Left lung (tissue), 10 donors: Measurements from ENCODE around the gene PIK3AP1. TPM values are rescaled to one million over a fixed set of nuclear protein-coding genes. Genes with fewer than 3 reads are reported as not detected.

Experiments
- ATAC-seq: fragments of 200-7000 bp; cut with Tn5 transposase; one replicate; pipeline ENCODE4 v1.9.1; 2020; ENCODE audit warnings: moderate library complexity
- DNase-seq, 4 donors: peaks; one replicate each; pipeline ENCODE4 v3.0.0-alpha.2; 2013 to 2020
- H3K27ac ChIP-seq, 2 donors: fragments of 200-600 bp; sonication (generic) in 1 of 2; one replicate each; pipeline versions ENCODE4 v1.5.0 to v1.8.0; 2020 to 2021
- H3K27me3 ChIP-seq, 2 donors: fragments of 200-600 bp; sonication (generic) in 1 of 2; one replicate each; pipeline versions ENCODE4 v1.5.0 to v1.8.0; 2020 to 2021
- H3K36me3 ChIP-seq, 2 donors: fragments of 200-600 bp; sonication (generic) in 1 of 2; one replicate each; pipeline versions ENCODE4 v1.5.0 to v1.8.0; 2020 to 2021
- H3K4me1 ChIP-seq, 2 donors: fragments of 200-600 bp; one replicate each; pipeline ENCODE4 v1.8.0; 2021
- H3K4me3 ChIP-seq, 2 donors: fragments of 200-600 bp; sonication (generic) in 1 of 2; one replicate each; pipeline versions ENCODE4 v1.5.0 to v1.8.0; 2020 to 2021; ENCODE audit warnings: mild to moderate bottlenecking in 1 of 2
- H3K9me3 ChIP-seq, 2 donors: fragments of 200-600 bp; sonication (generic) in 1 of 2; one replicate each; pipeline versions ENCODE4 v1.5.0 to v1.8.0; 2020 to 2021
- CTCF ChIP-seq, 2 donors: fragments of 200-600 bp; sonication (generic) in 1 of 2; IDR thresholded peaks; one replicate each; pipeline versions ENCODE4 v1.5.0 to v1.8.0; 2021; ENCODE audit warnings: antibody characterized with exemption in 2 of 2
- intact Hi-C, 2 donors: fragments of 100-400 bp; cut with DNase I; formaldehyde crosslinking; loops; one replicate each; pipeline versions ENCODE4 v1.11.2 to v1.14.2; 2022
- polyA plus RNA-seq, 6 donors: library from polyadenylated mRNA; unstranded; fragments of 120-200 nt; gene quantifications; one replicate each; pipeline ENCODE4 v1.2.1, GENCODE V29; 2013; ENCODE audit not compliant: insufficient read length in 6 of 6
- total RNA-seq, 2 donors: library from RNA; stranded (reverse); fragmentation: NEBNext Ultra II Directional; extraction: Animal tissue kit (Norgen Biotek cat#: 25700); gene quantifications; one replicate each; pipeline ENCODE4 v1.2.1, GENCODE V29; 2021
- donor health status: DM: no; HTN: yes; CAD: no.
- donor health status: DM: no; HTN: no; CAD: no.

PIK3AP1 gene
- total and polyA plus RNA-seq, 8 donors: 2.3 to 91.3 (median 3.6) TPM

- TF ChIP-seq CTCF (IDR thresholded peaks at IDR 0.05): no peak
- Histone ChIP-seq H3K27ac (no peak overlapping the region), H3K9me3 (no peaks in the 10 kb centered on the region), H3K4me3 (no peak overlapping the region), H3K36me3 (peaks cover 0 to 58% of the 10 kb centered on the region in 2 donors), H3K4me1 (peaks cover 0 to 35% of the 10 kb centered on the region in 2 donors), H3K27me3 (no peaks in the 10 kb centered on the region)
- ATAC-seq: no peak
- intact Hi-C loops: loop anchor here in 1 of 2 donors (10.0 kb wide), 1 partner anchor 113 kb away; no protein-coding TSS in a partner anchor
- no peak for DNase-seq
Observed at GRCh38 chr10:96641396-96642295, 78.7 kb downstream of the PIK3AP1 start.

- ATAC-seq (no peak), DNase-seq (peak in 1 of 4 donors; percentile 26)
- TF ChIP-seq CTCF (IDR thresholded peaks at IDR 0.05): no peak
- Histone ChIP-seq H3K4me1 (peaks cover 0 to 20% of the 10 kb centered on the region in 2 donors), H3K4me3 (no peak overlapping the region), H3K27me3 (no peaks in the 10 kb centered on the region), H3K27ac (no peak overlapping the region), H3K9me3 (no peaks in the 10 kb centered on the region), H3K36me3 (peaks cover 0 to 59% of the 10 kb centered on the region in 2 donors)
- intact Hi-C loops: loop anchor here in 1 of 2 donors (10.0 kb wide), 1 partner anchor 115 kb away; no protein-coding TSS in a partner anchor
Observed at GRCh38 chr10:96639899-96640298, 80.4 kb downstream of the PIK3AP1 start.

GRCh38 chr10:96638696-96639095 is 81.6 kb downstream of the PIK3AP1 start:
- no peak for TF ChIP-seq CTCF (IDR thresholded peaks at IDR 0.05)
- DNase-seq (no peak), ATAC-seq (no peak)
- Histone ChIP-seq H3K36me3 (peaks cover 0 to 60% of the 10 kb centered on the region in 2 donors), H3K4me3 (no peak overlapping the region), H3K27ac (no peak overlapping the region), H3K27me3 (no peaks in the 10 kb centered on the region), H3K9me3 (no peaks in the 10 kb centered on the region), H3K4me1 (peaks cover 0 to 8% of the 10 kb centered on the region in 2 donors)
- intact Hi-C loops: no loop called here

DNA sequence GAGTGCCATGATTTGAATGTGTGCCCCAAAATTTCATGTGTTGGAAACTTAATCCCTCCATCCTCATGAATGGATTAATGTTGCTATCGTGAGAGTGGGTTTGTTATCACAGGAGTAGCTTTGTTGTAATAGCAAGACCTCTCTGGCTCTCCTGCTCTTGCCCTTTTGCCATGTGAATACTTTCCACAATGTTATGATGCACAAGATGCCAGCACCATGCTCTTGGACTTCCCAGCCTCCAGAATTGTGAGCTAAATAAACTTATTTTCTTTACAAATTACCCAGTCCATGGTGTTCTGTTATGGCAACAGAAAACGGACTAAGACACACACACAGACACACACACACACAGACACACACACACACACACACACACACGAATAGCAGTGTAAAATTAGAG is 82.2 kb downstream of the PIK3AP1 start:
- Histone ChIP-seq H3K4me3 (no peak overlapping the region), H3K36me3 (peaks cover 0 to 60% of the 10 kb centered on the region in 2 donors), H3K9me3 (no peaks in the 10 kb centered on the region), H3K27ac (no peak overlapping the region), H3K4me1 (peaks cover 0 to 4% of the 10 kb centered on the region in 2 donors), H3K27me3 (no peaks in the 10 kb centered on the region)
- ATAC-seq (no peak), DNase-seq (no peak)
- intact Hi-C loops: no loop called here
- no peak for TF ChIP-seq CTCF (IDR thresholded peaks at IDR 0.05)

- no peaks in the 10 kb centered on the region for H3K9me3 ChIP-seq
- no peak for ATAC-seq
- no peaks in the 10 kb centered on the region for H3K27me3 ChIP-seq
- peaks cover 0 to 61% of the 10 kb centered on the region in 2 donors for H3K36me3 ChIP-seq
- intact Hi-C loops: no loop called here
- DNase-seq: no peak
- no peak for TF ChIP-seq CTCF (IDR thresholded peaks at IDR 0.05)
- H3K4me3 ChIP-seq: no peak overlapping the region
- H3K4me1 ChIP-seq: no peaks in the 10 kb centered on the region
- no peak overlapping the region for H3K27ac ChIP-seq
Observed at GRCh38 chr10:96637709-96638108, 82.6 kb downstream of the PIK3AP1 start.
